ENCODE measurements around the gene ANXA11.
A peak's percentile ranks its signal among the peaks of the same experiment; 100 is the strongest.
"Not testable (repeated sequence)": the region's sequence is repeated elsewhere in the genome, so short reads cannot be mapped to it uniquely, and the experiment has no call there.

Gene ANXA11

DNA sequence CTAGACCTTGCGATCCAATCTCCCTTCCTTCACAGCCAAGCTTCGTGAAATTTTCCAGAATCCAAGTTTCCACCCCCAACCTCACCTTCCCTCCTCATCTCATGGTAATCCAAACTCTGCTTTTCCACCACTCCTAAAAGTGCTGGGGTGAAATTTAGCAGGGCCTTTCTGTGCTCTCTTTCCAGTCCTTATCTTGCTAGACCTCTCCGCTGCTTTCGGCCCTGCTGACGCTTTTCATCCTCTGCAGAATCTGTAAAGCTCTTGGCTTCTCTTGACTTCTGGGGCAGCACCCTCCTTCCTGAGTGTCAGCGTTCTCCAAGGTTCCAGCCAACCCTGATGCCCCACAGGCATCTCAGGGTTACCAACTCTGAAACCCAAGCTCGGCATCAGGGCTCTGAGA, 65.1 kb downstream of the ANXA11 start:
- TF ChIP-seq, protein P1, sequence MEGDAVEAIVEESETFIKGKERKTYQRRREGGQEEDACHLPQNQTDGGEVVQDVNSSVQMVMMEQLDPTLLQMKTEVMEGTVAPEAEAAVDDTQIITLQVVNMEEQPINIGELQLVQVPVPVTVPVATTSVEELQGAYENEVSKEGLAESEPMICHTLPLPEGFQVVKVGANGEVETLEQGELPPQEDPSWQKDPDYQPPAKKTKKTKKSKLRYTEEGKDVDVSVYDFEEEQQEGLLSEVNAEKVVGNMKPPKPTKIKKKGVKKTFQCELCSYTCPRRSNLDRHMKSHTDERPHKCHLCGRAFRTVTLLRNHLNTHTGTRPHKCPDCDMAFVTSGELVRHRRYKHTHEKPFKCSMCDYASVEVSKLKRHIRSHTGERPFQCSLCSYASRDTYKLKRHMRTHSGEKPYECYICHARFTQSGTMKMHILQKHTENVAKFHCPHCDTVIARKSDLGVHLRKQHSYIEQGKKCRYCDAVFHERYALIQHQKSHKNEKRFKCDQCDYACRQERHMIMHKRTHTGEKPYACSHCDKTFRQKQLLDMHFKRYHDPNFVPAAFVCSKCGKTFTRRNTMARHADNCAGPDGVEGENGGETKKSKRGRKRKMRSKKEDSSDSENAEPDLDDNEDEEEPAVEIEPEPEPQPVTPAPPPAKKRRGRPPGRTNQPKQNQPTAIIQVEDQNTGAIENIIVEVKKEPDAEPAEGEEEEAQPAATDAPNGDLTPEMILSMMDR (IDR thresholded peaks at IDR 0.05) = no peak
- H3K36me3 ChIP-seq = no peaks in the 10 kb centered on the region
- H3K27me3 ChIP-seq = no peaks in the 10 kb centered on the region
- H3K27ac ChIP-seq = no peak overlapping the region
- intact Hi-C loops (cut with DNase I; ENCODE audit: low total_unique reads) = no loop called here
- no peak overlapping the region for H3K4me3 ChIP-seq
- H3K9me3 ChIP-seq = no peaks in the 10 kb centered on the region
- H3K4me1 ChIP-seq = peaks cover 0 to 38% (median 33%) of the 10 kb centered on the region in 4 donors
- DNase-seq = peak in 1 of 2 donors; percentile 17

DNA sequence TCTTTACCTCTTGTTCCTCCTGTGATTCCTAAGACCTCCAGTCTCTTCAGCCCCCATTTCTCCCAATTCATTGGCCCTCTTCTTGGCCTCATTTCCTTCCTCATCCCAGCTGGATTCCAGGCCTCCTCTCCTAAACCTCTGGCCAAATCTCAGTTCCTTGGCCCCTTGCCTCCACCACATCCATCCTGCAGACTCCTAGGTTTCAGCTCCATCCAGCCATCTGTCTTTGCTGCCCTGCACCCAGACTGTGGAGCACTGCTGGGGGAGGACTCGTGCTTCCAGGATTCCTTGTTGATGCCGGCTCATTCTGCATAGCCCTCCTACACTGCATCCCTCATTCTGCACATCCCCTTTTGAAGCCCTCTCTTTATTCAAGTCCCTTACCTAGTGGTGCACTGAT, 66.1 kb downstream of the ANXA11 start:
- H3K27ac ChIP-seq = no peak overlapping the region
- peak in 1 of 2 donors; percentile 8 for DNase-seq
- H3K4me1 ChIP-seq = peaks cover 0 to 34% (median 26%) of the 10 kb centered on the region in 4 donors
- no peaks in the 10 kb centered on the region for H3K9me3 ChIP-seq
- no peak overlapping the region for H3K4me3 ChIP-seq
- H3K27me3 ChIP-seq = no peaks in the 10 kb centered on the region
- intact Hi-C loops (cut with DNase I; ENCODE audit: low total_unique reads) = no loop called here
- TF ChIP-seq, protein P1 (IDR thresholded peaks at IDR 0.05) = no peak
- no peaks in the 10 kb centered on the region for H3K36me3 ChIP-seq

DNA sequence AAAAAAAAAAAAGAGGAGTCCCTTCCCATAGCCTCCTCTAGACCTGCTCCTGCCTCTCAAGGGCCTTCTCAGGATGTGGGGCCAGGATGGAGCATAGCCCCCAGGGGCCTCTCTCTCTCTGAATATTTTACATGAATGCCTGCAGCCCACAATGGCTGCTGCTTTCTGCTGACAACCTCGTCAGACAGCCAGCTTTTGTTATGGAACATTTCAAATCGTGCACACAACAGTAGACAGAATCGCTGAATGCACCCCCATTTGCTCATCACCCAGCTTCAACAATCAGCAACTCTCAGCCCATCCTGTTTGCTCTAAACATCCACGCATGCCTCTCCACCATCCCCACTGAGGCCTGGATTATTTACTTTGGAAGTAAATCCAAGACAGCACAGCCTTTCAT, 67.4 kb downstream of the ANXA11 start:
- Histone ChIP-seq H3K9me3 (no peaks in the 10 kb centered on the region), H3K4me1 (peaks cover 0 to 38% (median 26%) of the 10 kb centered on the region in 4 donors), H3K4me3 (no peak overlapping the region), H3K27ac (peak overlapping the region in 1 of 2 donors; percentile 29), H3K36me3 (no peaks in the 10 kb centered on the region), H3K27me3 (no peaks in the 10 kb centered on the region)
- TF ChIP-seq, protein P1 (IDR thresholded peaks at IDR 0.05) = no peak
- peak in 1 of 2 donors; percentile 13 for DNase-seq
- intact Hi-C loops (cut with DNase I; ENCODE audit: low total_unique reads) = no loop called here

DNA sequence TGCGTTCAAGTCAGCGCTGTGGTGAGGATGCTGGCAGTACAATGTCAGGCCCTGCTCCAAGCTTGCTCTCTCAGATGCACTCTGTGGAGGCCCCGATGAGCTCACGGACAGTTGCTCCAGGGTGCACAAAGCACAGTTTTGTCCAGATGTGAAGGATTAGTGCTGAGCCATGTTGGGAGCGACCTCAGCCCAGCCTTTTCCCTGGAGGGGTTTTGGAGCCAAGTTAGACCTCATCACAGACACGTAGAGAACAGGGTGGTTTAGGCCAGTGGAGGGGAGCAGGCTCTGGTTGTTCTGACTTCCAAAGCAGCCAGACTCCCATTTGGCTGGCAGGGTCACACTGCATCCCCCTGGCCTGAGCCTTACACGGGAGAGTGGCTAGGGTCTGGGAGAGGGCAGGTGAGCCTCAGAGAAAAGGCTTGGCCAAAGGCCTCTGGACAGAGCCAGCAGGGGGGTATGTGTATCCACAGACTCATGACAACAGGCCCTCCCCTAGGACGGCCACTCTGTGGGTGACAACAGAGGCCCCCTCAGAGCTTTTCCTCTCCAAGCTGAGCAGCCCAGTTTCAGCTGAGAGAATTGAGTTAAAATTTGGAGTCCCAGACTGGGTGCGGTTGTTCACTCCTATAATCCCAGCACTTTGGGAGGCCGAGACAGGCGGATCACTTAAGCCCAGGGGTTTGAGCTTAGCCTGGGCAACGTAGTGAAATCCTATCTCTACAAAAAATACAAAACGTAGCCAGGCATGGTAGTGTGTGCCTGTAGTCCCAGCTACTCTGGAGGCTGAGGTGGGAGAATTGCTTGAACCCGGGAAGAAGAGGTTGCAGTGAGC, 68.1 kb downstream of the ANXA11 start:
- TF ChIP-seq, protein P1 (IDR thresholded peaks at IDR 0.05) = no peak
- peaks cover 0 to 44% (median 30%) of the 10 kb centered on the region in 4 donors for H3K4me1 ChIP-seq
- H3K27ac ChIP-seq = peak overlapping the region; percentile 29 to 61

DNA sequence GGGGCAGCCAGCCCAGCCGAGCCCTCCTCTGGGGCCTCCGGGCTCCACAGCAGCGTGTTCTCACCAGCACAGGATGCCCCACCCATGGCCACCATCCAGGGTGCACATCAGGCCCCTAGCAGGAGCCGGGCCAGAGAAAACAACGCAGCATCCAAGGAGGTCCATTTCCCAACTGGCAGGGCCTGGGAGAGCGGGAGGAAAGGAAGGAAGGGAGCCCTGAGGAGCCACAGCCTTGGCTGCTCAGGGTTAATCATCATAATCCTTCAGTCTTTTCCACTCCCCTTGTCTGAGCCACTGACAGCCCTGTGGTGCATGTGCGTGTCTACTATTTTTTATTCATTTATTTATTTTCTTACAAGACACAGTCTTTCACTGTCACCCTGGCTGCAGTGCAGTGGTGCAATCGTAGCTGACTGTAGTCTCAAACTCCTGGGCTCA, 69.2 kb downstream of the ANXA11 start:
- Histone ChIP-seq H3K9me3 (no peaks in the 10 kb centered on the region), H3K36me3 (no peaks in the 10 kb centered on the region), H3K4me1 (peaks cover 0 to 47% (median 30%) of the 10 kb centered on the region in 4 donors), H3K27ac (peak overlapping the region; percentile 26 to 29), H3K4me3 (no peak overlapping the region), H3K27me3 (no peaks in the 10 kb centered on the region)
- peak; percentile 94 to 97 for DNase-seq
- TF ChIP-seq, protein P1 (IDR thresholded peaks at IDR 0.05) = peak in 1 of 2 experiments; percentile 5
- intact Hi-C loops (cut with DNase I; ENCODE audit: low total_unique reads) = no loop called here

More for the DNA sequence above, 68.1 kb downstream of the ANXA11 start:
- H3K9me3 ChIP-seq = no peaks in the 10 kb centered on the region
- H3K36me3 ChIP-seq = no peaks in the 10 kb centered on the region
- H3K27me3 ChIP-seq = no peaks in the 10 kb centered on the region
- intact Hi-C loops (cut with DNase I; ENCODE audit: low total_unique reads) = no loop called here
- DNase-seq = peak in 1 of 2 donors; percentile 71
- H3K4me3 ChIP-seq = no peak overlapping the region

DNA sequence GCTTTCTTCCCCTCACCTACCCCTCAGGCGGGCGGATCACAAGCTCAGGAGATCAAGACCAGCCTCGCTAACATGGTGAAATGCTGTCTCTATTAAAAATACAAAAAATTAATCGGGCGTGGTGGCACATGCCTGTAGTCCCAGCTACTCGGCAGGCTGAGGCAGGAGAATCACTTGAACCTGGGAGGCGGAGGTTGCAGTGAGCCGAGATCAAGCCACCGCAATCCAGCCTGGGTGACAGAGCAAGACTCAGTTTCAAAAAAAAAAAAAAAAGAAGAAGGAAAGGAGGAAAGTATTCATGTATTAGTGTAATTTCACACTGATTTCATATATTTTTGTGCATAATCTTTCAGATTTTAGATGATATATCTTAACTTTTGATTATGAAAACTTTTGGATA, 71.7 kb downstream of the ANXA11 start:
- Histone ChIP-seq H3K4me3 (peak overlapping the region; percentile 54 to 69), H3K4me1 (peaks cover 0 to 47% (median 30%) of the 10 kb centered on the region in 4 donors), H3K27ac (peak overlapping the region; percentile 72 to 77)
- DNase-seq; H3K27me3 ChIP-seq; intact Hi-C loops (cut with DNase I; ENCODE audit: low total_unique reads); H3K9me3 ChIP-seq; H3K36me3 ChIP-seq: not testable (repeated sequence)
